Neuronal stem cell (in vitro differentiated cells): ENCODE data around the gene KPNA5.

Source experiments
- DNase-seq: peaks from one replicate; pipeline ENCODE4 v3.0.0-alpha.2; 2013; ENCODE audit warnings: low spot score
- H2AFZ ChIP-seq: one replicate; pipeline ENCODE4 v1.6.1; 2013; ENCODE audit warnings: mild to moderate bottlenecking, low read length, inconsistent platforms
- H2AK5ac ChIP-seq: 2 replicates; pipeline ENCODE4 v1.6.1; 2013; ENCODE audit warnings: low read depth, mild to moderate bottlenecking, inconsistent platforms, low read length, moderate library complexity, mixed read lengths
- H2BK120ac ChIP-seq: 2 replicates; pipeline ENCODE4 v1.6.1; 2013; ENCODE audit warnings: low read depth, mild to moderate bottlenecking, inconsistent platforms, low read length, moderate library complexity, mixed read lengths
- H2BK12ac ChIP-seq: one replicate; pipeline ENCODE4 v1.6.1; 2013; ENCODE audit warnings: low read length, inconsistent platforms
- H2BK15ac ChIP-seq: 2 replicates; pipeline ENCODE4 v1.6.1; 2013; ENCODE audit warnings: mild to moderate bottlenecking, low read length, inconsistent platforms, mixed read lengths
- H2BK5ac ChIP-seq: one replicate; pipeline ENCODE4 v1.6.1; 2013; ENCODE audit warnings: inconsistent platforms, mild to moderate bottlenecking, low read length, moderate library complexity
- H3K14ac ChIP-seq: one replicate; pipeline ENCODE4 v1.6.1; 2013; ENCODE audit warnings: low read length, inconsistent platforms
- H3K18ac ChIP-seq: 2 replicates; pipeline ENCODE4 v1.6.1; 2013; ENCODE audit warnings: low read length, inconsistent platforms
- H3K23ac ChIP-seq: 2 replicates; pipeline ENCODE4 v1.6.1; 2013; ENCODE audit warnings: low read depth, mild to moderate bottlenecking, mixed read lengths, low read length, inconsistent platforms; ENCODE audit not compliant: poor library complexity
- H3K27ac ChIP-seq: replicated peaks from 3 replicates; pipeline ENCODE4 v1.5.1; 2013; ENCODE audit warnings: low read length, inconsistent platforms
- H3K27me3 ChIP-seq, 3 experiments: 2 replicates each; pipeline ENCODE4 v1.6.1; 2013; ENCODE audit warnings: low read length in 3 of 3, mild to moderate bottlenecking in 2 of 3, inconsistent platforms in 1 of 3, low read depth in 1 of 3, mixed read lengths in 1 of 3, moderate library complexity in 1 of 3; ENCODE audit not compliant: control insufficient read depth in 3 of 3, insufficient read depth in 3 of 3
- H3K36me3 ChIP-seq, 2 donors: replicated peaks in 1 of 2; 2 replicates each; pipeline ENCODE4 v1.6.1; 2013; ENCODE audit warnings: low read length in 2 of 2; ENCODE audit not compliant: control insufficient read depth in 2 of 2, insufficient read depth in 2 of 2
- H3K4ac ChIP-seq: 2 replicates; pipeline ENCODE4 v1.6.1; 2013; ENCODE audit warnings: inconsistent platforms, mild to moderate bottlenecking, low read length, moderate library complexity
- H3K4me1 ChIP-seq, 2 donors: 1 replicate in 1 of 2; 2 replicates in 1 of 2; pipeline ENCODE4 v1.6.1; 2013; ENCODE audit warnings: low read length in 2 of 2, low read depth in 1 of 2; ENCODE audit not compliant: control insufficient read depth in 2 of 2, insufficient read depth in 1 of 2
- H3K4me2 ChIP-seq: one replicate; pipeline ENCODE4 v1.6.1; 2013; ENCODE audit warnings: mild to moderate bottlenecking, low read length, inconsistent platforms; ENCODE audit not compliant: insufficient read depth, poor library complexity, severe bottlenecking
- H3K4me3 ChIP-seq, 2 donors: 2 replicates each; pipeline ENCODE4 v1.5.1; 2013; ENCODE audit warnings: low read length in 2 of 2, mild to moderate bottlenecking in 2 of 2, inconsistent platforms in 1 of 2, moderate library complexity in 1 of 2
- H3K79me1 ChIP-seq: one replicate; pipeline ENCODE4 v1.6.1; 2013; ENCODE audit warnings: low read depth, mild to moderate bottlenecking, inconsistent platforms, low read length, moderate library complexity
- H3K9ac ChIP-seq: one replicate; pipeline ENCODE4 v1.6.1; 2013; ENCODE audit warnings: mild to moderate bottlenecking, low read depth, low read length, inconsistent platforms; ENCODE audit not compliant: poor library complexity
- H3K9me3 ChIP-seq, 2 donors: replicated peaks in 1 of 2; 2 replicates each; pipeline versions ENCODE3 to v1.6.1; 2013; ENCODE audit warnings: low read length in 2 of 2, mild to moderate bottlenecking in 2 of 2, inconsistent platforms in 1 of 2, low read depth in 1 of 2, mixed read lengths in 1 of 2, moderate library complexity in 1 of 2; ENCODE audit not compliant: control insufficient read depth in 2 of 2, insufficient read depth in 1 of 2
- H4K8ac ChIP-seq: one replicate; pipeline ENCODE4 v1.6.1; 2013; ENCODE audit warnings: low read depth, mild to moderate bottlenecking, inconsistent platforms, low read length, moderate library complexity
- H4K91ac ChIP-seq: one replicate; pipeline ENCODE4 v1.6.1; 2013; ENCODE audit warnings: low read length, low read depth, mild to moderate bottlenecking, inconsistent platforms; ENCODE audit not compliant: poor library complexity
- WGBS, 2 donors: extraction: QIAGEN DNeasy Blood & Tissue Kit; methylation state at CpG; one replicate each; pipeline ENCODE4 v1.1.7; 2013; ENCODE audit warnings: missing lambda C conversion rate in 2 of 2, mixed read lengths in 1 of 2; ENCODE audit not compliant: insufficient read length in 2 of 2, insufficient replicate concordance in 1 of 2; ENCODE audit errors: extremely low coverage in 2 of 2; 5-methylcytosine and 5-hydroxymethylcytosine counted together

The KPNA5 gene

GRCh38 chr6:116705917-116706316 lies 24.9 kb downstream of the KPNA5 start:
- Histone ChIP-seq H3K4me3 (no peak overlapping the region), H2BK15ac (no peak overlapping the region), H3K14ac (no peak overlapping the region), H3K4me2 (no peak overlapping the region), H3K9ac (no peak overlapping the region), H2BK5ac (no peak overlapping the region), H3K18ac (no peak overlapping the region), H3K27ac (no peak overlapping the region), H3K4ac (no peak overlapping the region), H3K79me1 (no peaks in the 10 kb centered on the region), H3K27me3 (no peaks in the 10 kb centered on the region), H2BK120ac (no peak overlapping the region), H3K9me3 (no peaks in the 10 kb centered on the region), H3K4me1 (no peaks in the 10 kb centered on the region), H2AFZ (no peak overlapping the region), H2BK12ac (no peak overlapping the region), H4K91ac (no peak overlapping the region), H2AK5ac (no peak overlapping the region), H4K8ac (no peak overlapping the region), H3K36me3 (peaks cover 3 to 82% of the 10 kb centered on the region in 2 donors), H3K23ac (no peak overlapping the region)
- WGBS, 2 donors, result no CpG with 5 or more reads among the region's 1 CpG
- no peak for DNase-seq

DNA sequence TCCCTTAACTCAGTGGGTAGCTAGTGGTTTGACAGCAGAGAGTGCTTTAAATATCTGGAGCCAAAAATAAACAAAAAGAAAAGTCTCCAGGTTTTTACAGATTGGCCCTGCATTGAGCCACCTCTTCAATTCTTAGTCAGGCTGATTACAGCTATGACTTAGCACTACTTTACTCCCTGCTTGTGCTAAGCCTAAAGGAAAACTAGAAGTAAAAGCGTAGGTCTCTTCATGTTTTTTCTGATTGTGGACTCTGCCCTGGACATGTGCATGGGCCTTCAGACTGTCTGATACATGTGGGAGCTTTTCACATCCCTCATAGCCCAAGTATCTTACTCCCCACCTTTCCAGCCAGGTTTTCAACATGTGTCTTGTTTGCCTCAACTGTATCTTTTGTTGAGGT lies 33.3 kb downstream of the KPNA5 start:
- peaks cover 0 to 30% of the 10 kb centered on the region in 2 donors for H3K9me3 ChIP-seq
- H3K4me1 ChIP-seq, result no peaks in the 10 kb centered on the region
- H2BK120ac ChIP-seq, result no peak overlapping the region
- no peak overlapping the region for H4K91ac ChIP-seq
- no peak overlapping the region for H3K27ac ChIP-seq
- no peak overlapping the region for H3K23ac ChIP-seq
- no peak overlapping the region for H2AFZ ChIP-seq
- no peak overlapping the region for H2BK15ac ChIP-seq
- no peak for DNase-seq
- no peak overlapping the region for H3K4me3 ChIP-seq
- H3K79me1 ChIP-seq, result no peaks in the 10 kb centered on the region
- no peak overlapping the region for H2BK5ac ChIP-seq
- no peak overlapping the region for H2BK12ac ChIP-seq
- WGBS, 2 donors, result no CpG with 5 or more reads among the region's 1 CpG
- H2AK5ac ChIP-seq, result no peak overlapping the region
- H4K8ac ChIP-seq, result no peak overlapping the region
- no peak overlapping the region for H3K9ac ChIP-seq
- no peak overlapping the region for H3K4me2 ChIP-seq
- peaks cover 3 to 79% of the 10 kb centered on the region in 2 donors for H3K36me3 ChIP-seq
- no peaks in the 10 kb centered on the region for H3K27me3 ChIP-seq
- no peak overlapping the region for H3K18ac ChIP-seq
- no peak overlapping the region for H3K14ac ChIP-seq
- H3K4ac ChIP-seq, result no peak overlapping the region

DNA sequence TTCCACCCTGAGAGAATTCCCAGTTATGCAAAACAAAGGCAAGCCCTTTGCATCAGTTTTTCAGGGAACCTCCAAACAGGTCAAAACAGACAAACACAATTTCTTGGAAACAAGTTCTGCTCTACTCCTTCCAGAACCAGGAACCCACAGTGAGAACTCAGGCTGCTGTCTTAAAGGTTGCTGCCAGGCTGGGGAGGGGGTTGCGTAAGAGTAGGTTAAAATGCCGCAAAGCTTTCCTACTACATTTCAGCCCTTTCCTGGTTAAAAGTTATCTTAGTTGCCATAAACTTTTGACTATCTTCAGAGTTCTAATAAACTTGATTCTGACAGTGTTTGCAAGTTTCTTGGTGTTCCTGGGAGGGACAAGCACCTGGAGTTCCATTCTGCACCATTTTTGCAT lies 33.8 kb downstream of the KPNA5 start:
- H4K91ac ChIP-seq, result no peak overlapping the region
- H3K4me1 ChIP-seq, result no peaks in the 10 kb centered on the region
- no peak overlapping the region for H3K4ac ChIP-seq
- H3K79me1 ChIP-seq, result no peaks in the 10 kb centered on the region
- no peaks in the 10 kb centered on the region for H3K27me3 ChIP-seq
- peaks cover 3 to 80% of the 10 kb centered on the region in 2 donors for H3K36me3 ChIP-seq
- H2BK120ac ChIP-seq, result no peak overlapping the region
- H3K4me2 ChIP-seq, result no peak overlapping the region
- H4K8ac ChIP-seq, result no peak overlapping the region
- H2BK5ac ChIP-seq, result no peak overlapping the region
- no peak overlapping the region for H3K14ac ChIP-seq
- no peak for DNase-seq
- H3K9ac ChIP-seq, result no peak overlapping the region
- H2AK5ac ChIP-seq, result no peak overlapping the region
- no peak overlapping the region for H2BK12ac ChIP-seq
- H3K27ac ChIP-seq, result no peak overlapping the region
- H3K4me3 ChIP-seq, result no peak overlapping the region
- no peak overlapping the region for H3K23ac ChIP-seq
- H2BK15ac ChIP-seq, result no peak overlapping the region
- no peak overlapping the region for H3K18ac ChIP-seq
- no peak overlapping the region for H2AFZ ChIP-seq
- WGBS, 2 donors, result no CpG with 5 or more reads among the region's 2 CpGs
- peaks cover 0 to 30% of the 10 kb centered on the region in 2 donors for H3K9me3 ChIP-seq

- Histone ChIP-seq H3K9me3 (no peaks in the 10 kb centered on the region), H3K4me1 (no peaks in the 10 kb centered on the region), H3K27me3 (no peaks in the 10 kb centered on the region), H3K9ac (no peak overlapping the region), H3K4me3 (no peak overlapping the region), H4K91ac (no peak overlapping the region), H2BK12ac (no peak overlapping the region), H4K8ac (no peak overlapping the region), H2AFZ (no peak overlapping the region), H3K36me3 (peaks cover 3 to 94% of the 10 kb centered on the region in 2 donors), H2AK5ac (no peak overlapping the region), H2BK5ac (no peak overlapping the region), H2BK120ac (no peak overlapping the region), H2BK15ac (no peak overlapping the region), H3K79me1 (no peaks in the 10 kb centered on the region), H3K14ac (no peak overlapping the region), H3K4me2 (no peak overlapping the region), H3K4ac (no peak overlapping the region), H3K23ac (no peak overlapping the region), H3K18ac (no peak overlapping the region), H3K27ac (no peak overlapping the region)
- DNase-seq, result no peak
Measured at GRCh38 chr6:116726947-116727346, 45.9 kb downstream of the KPNA5 start.
